Germinal center (tissue), 1 donor: ENCODE results near the gene PKN1.
A peak's percentile ranks its signal among the peaks of the same experiment; 100 is the strongest.
"Not testable (repeated sequence)": the region's sequence is repeated elsewhere in the genome, so short reads cannot be mapped to it uniquely, and the experiment has no call there.

Experiments used
- DNase-seq: peaks from one replicate; pipeline ENCODE4 v3.0.0; 2012; ENCODE audit warnings: mixed read lengths, low spot score

Gene PKN1

DNA sequence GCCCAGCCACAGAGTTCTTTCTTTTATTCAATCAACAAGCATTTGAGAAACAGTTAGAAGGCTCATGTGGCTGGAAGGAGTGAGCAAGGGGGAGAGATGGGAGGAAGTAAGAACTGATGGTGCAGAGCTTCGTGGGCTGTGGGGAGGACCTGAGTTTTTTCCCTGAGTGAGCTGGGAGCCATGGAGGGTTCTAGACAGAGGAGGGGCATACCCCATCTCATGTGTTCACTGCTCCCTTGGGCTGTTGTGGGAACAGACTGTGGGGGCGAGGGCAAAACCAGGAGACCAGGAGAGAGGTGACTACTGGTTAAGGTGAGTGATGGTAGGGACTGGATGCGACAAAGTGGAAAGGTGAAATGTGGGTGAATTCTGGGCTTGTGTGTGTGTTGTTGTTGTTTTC, 2.4 kb upstream of the PKN1 start:
- DNase-seq: no peak

GRCh38 chr19:14433554-14434501, 722 bp downstream of the PKN1 start:
- peak; percentile 45 for DNase-seq

- DNase-seq: no peak
Observed at GRCh38 chr19:14434543-14435319, 1.6 kb downstream of the PKN1 start.

DNA sequence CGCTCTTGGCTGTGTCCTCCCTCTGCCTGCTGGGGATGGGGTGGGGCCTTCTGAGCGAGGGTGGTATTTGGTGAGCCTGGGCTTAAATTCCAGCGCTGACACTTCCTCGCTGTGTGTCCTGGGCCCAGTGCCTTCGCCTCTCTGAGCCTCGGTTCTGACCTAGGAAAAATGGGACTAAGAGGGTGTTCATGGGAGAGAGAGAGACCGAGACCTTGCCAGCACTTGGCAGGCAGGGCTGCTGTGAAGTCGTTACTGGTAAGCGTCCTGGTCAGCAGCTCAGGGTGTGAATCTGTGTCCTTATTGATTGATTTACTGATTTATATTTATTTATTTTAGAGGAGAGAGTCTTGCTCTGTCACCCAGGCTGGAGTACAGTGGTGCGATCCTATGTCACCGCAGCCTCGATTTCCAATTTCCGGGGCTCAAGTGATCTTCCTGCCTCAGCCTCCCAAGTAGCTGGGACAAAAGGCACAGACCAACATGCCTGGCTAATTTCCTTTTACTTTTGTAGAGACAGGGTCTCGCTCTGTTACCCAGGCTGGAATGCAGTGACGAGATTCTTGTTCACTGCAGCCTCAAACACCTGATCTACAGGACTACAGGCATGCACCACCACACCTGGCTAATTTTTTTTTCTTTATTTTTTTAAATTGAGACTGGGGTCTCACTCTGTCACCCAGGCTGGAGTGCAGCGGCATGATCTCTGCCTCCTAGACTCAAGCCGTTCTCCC, 2.4 kb downstream of the PKN1 start:
- no peak for DNase-seq

DNA sequence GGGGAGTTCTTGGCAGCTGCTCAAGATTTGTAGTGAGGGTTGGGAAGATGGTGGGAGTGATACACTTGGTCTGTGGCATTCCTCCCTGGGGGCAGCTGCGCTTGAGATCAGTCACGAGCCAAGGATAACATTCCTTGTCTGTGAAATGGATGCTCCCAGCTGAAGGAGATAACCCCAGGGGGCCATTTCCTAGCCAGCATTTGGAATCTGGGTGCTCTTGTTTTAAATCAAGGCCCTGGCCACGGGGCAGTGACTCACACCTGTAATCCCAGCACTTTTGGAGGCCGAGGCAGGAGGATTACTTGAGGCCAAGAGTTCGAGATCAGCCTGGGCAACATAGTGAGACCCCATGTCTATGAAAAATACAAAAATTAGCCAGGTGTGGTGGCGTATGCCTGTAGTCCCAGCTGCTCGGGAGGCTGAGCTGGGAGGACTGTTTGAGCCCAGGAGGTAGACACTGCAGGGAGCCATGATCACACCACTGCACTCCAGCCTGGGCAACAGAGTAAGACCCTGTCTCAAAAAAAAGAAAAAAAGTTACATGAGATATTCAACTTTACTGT, 4.6 kb downstream of the PKN1 start:
- DNase-seq: no peak

GRCh38 chr19:14439014-14439413, 5.9 kb downstream of the PKN1 start:
- DNase-seq: no peak

DNA sequence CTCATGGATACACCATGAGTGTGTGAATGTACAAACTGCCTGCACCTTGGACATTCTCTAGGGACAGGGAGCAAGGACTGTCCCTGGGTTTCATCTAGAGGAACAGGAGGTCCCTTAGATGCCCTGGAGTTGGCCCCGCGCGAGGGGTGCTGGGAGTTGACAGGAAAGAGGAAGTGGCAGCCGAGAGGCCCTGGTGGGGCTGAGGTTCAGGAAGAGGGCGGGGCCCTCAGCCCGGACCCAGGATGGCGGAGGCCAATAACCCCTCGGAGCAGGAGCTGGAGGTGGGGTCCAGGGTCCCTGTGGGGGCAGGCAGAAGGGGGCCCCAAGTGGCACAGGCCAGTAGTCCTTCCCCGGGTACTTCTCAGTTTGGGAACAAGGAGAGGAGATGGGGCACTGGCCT, 6.9 kb downstream of the PKN1 start:
- DNase-seq: peak; percentile 80

DNA sequence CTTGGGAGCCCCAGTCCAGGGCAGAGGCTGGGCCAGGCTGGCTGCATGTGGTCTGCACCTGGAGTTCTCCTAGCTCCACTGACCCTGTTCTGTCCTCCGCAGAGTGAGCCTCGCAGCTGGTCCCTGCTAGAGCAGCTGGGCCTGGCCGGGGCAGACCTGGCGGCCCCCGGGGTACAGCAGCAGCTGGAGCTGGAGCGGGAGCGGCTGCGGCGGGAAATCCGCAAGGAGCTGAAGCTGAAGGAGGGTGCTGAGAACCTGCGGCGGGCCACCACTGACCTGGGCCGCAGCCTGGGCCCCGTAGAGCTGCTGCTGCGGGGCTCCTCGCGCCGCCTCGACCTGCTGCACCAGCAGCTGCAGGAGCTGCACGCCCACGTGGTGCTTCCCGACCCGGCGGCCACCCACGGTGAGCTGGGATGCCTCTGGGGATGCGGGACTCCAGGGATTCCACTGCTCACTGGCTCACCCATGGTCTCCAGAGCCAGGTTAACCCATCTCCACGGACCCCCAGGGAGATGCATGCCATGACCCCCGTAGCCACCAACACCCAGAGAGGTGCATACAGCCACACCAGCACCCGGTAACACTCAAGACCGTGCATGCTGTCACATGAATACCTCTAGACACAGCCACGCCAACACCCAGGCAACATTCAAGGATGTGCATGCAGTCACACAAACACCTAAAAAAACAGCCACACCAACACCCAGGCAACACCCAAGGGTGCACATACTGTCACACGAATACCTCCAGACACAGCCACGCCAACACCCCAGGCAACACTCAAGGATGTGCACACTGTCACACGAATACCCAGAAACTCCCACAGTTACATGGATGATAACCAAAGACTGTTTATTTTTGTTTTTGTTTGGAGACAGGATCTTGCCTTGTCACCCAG, 8.2 kb downstream of the PKN1 start:
- DNase-seq: no peak

GRCh38 chr19:14442891-14443631, 10.0 kb downstream of the PKN1 start:
- DNase-seq: no peak

DNA sequence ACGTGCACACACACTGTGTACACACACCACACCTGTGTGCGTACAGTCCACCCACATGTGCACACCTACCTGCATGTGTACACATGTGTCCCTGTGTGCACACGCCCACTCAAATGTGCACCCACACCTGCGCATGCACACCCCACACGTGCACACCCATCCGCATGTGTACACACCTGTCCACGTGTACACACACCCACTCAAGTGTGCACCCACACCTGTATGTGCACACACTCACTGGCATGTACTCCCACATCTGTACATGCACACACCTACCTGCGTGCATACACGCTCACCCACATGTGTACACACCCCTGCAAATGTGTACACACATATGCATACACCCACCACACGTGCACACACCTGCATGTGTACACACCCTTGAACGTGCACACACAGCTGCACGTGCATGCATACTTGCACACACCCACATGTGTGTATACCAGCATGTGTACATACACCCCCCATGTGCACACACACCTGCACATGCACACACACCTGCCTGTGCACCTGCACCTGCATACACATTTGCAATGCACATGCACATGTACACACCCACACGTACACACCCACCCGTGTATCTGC, 10.6 kb downstream of the PKN1 start:
- DNase-seq: no peak

DNA sequence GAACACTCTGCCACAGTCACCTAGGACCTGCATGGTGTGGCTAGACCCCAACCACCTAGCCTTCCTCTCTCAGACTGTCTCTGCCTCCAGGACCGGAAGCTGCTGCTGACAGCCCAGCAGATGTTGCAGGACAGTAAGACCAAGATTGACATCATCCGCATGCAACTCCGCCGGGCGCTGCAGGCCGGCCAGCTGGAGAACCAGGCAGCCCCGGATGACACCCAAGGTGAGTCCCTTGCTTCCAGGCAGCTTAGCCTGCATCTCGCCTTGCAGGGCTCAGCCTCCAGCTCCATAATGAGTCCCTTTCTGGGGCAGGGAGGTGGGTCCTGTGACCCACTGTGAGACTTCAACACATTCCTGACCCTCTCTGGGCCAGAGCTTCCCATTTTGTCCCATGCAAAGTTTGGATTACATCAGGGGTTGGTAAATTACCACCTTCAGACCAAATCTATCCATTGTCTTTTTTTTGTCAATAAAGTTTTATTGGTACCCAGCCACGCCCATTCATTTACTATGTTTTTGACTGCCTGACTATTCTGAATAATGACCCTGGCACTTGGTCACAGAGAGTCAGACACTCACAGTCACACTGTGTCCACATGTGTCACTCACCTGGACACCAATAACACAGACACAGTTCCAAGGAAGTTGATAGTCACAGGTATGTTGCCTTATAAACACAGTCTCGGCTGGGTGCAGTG, 13.4 kb downstream of the PKN1 start:
- no peak for DNase-seq

- DNase-seq: no peak
Observed at GRCh38 chr19:14449321-14449720, 16.2 kb downstream of the PKN1 start.

GRCh38 chr19:14450168-14450874, 17.2 kb downstream of the PKN1 start:
- DNase-seq: peak; percentile 60

DNA sequence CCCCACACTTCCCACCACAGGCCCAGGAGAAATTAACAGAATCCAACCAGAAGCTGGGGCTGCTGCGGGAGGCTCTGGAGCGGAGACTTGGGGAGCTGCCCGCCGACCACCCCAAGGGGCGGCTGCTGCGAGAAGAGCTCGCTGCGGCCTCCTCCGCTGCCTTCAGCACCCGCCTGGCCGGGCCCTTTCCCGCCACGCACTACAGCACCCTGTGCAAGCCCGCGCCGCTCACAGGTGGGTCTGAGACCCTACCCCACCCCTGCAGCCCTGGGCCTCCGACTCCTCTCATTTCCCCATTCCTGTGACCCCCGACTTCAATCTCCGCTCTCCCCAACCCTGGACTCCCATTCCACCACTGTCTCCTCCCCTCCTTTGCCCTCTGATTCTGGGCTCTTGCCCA, 17.8 kb downstream of the PKN1 start:
- DNase-seq: no peak

DNA sequence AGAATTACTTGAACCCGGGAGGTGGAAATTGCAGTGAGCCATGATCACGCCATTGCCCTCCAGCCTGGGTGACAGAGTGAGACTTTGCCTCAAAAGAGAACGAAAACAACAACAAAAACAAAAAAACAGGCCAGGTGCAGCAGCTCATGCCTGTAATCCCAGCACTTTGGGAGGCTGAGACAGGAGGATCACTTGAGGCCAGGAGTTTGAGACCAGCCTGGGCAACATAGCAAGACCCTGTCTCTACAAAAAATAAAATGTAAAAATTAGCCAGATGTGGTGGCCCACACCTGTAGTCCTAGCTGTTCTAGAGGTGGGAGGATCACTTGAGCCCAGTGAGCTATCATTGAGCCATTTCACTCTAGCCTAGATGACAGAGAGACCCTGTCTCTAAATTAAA, 19.2 kb downstream of the PKN1 start:
- DNase-seq: not testable (repeated sequence)

DNA sequence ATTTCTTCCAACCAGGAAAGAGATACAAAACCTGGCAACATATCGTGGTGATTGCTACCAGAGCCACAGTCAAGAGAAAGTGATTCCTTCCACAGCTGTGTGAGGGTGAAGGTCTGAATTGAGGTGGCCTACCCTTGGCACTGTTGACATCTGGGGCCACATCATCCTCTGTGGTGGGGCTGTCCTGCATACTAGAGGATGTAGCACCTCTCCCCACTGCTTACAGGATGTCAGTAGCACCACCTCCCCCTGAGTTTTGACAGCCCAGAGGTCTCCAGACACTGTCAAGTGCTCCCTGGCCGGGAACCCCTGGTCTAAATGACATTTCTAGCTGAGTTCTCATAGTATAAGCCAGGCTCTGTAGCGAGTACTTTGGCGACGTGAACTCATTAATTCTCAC, 26.6 kb downstream of the PKN1 start:
- DNase-seq: no peak

DNA sequence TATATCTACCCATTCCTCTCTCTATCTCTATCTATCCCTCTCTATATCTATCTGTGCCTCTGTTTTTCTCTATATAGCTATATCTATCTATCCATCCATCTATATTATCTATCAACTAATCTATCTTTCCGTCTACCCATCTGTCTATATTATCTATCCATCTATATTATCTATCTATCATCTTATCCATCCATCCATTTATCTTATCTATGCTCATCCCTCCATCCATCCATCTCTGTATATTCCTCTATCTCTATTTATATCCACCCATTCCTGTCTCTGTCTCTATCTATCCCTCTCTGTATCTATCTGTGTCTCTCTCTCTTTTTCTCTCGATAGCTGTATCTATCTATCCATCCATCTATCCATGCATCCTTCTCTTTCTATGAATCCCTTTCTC, 27.8 kb downstream of the PKN1 start:
- no peak for DNase-seq

GRCh38 chr19:14462401-14462800, 29.3 kb downstream of the PKN1 start:
- DNase-seq: not testable (repeated sequence)

DNA sequence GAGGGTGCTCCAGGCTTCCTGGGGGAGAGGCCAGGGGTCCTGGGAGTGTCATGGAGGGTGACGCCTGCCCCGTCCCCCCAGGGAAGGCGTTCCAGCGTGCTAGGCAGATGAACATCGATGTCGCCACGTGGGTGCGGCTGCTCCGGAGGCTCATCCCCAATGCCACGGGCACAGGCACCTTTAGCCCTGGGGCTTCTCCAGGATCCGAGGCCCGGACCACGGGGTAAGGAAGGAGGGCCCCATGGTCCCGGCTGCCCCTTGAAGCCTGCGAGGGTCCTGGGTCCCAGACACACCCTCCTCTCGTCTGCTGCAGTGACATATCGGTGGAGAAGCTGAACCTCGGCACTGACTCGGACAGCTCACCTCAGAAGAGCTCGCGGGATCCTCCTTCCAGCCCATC, 30.6 kb downstream of the PKN1 start:
- DNase-seq: no peak
